GM21529 (cell line): ENCODE measurements around the gene OR52M1.
"Not testable (repeated sequence)": the region's sequence is repeated elsewhere in the genome, so short reads cannot be mapped to it uniquely, and the experiment has no call there.

Source experiments
- ATAC-seq: cut with Tn5 transposase; IDR thresholded peaks from one replicate; pipeline ENCODE4 v1.9.1; 2021; ENCODE audit not compliant: unreplicated experiment

The OR52M1 gene, protein sequence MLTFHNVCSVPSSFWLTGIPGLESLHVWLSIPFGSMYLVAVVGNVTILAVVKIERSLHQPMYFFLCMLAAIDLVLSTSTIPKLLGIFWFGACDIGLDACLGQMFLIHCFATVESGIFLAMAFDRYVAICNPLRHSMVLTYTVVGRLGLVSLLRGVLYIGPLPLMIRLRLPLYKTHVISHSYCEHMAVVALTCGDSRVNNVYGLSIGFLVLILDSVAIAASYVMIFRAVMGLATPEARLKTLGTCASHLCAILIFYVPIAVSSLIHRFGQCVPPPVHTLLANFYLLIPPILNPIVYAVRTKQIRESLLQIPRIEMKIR

GRCh38 chr11:4544891-4545290 is at the start of gene OR52M1:
Gene OR52M1, plus strand, starts transcription at chr11:4545191. Its CDS starts 0 bp downstream, at chr11:4545191.
- ATAC-seq = no peak

GRCh38 chr11:4495487-4495886 is 49.5 kb upstream of the OR52M1 start:
- ATAC-seq = no peak

DNA sequence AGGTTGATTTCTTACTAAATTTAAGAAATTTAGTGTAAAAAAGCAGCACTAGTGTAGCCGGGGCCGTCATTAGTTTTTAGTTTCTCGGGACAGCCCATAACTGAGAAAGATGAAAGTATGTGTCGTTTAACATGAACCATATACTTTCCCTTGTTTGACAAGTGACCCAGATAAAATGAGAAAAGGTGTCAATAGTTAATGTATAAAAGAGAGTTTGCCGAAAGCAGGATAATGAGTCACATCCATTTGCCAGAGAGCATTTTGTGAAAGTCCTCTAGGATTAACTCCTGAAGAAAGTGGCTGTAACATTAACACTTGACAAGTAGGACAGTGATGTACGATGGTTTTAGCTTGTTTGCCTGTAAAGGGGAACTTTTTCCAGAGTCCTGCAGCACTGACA is 49.0 kb upstream of the OR52M1 start:
- no peak for ATAC-seq

DNA sequence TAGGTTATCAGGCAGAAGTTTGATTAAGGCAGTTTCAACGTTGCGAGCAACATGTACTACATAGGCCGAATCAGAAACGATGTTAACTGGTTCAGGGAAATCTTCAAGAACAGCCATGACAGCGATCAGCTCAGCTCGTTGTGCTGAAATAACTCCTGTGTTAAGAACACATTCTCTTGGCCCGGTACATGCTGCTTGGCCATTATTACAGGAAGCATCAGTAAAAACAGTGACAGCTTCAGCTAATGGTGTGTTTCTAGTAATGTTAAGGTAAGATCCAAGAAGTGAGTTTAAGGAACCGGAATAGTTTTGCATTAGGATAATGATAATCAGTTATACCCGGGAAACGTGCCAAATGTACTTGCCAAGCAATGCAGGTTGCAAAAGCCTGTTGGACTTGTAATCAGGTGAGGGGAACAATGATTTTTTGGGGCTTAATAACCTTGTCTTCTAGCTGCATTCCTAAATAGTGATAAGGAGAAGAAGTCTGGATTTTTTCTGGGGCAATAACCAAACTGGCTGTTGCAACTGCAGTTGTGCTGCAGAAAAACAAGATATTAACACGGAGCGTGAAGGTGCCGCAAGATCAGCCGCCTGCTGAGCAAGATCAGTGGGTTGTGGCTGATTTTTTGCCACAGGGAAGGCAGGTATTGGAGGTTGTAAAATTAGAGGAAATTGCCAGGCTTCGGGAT is 48.3 kb upstream of the OR52M1 start:
- ATAC-seq = no peak

DNA sequence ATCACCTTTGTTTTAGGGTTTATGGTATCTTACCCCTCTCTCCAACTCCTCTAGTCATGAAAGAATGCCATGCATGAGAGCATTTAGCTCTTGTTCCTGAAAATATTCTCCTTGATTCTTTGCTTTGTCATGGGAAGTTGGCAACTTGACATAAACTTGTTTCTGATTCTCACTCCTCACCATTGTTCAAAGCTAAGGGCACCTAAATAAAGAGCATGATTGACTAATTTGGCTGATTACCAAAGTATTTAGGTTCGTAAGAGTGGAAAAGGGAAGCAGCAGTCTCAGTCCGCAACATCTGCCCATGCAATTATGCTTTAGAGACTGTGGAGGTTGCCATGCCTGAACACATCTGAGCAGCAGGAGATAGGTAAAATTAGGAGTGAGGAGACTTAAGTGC is 36.1 kb upstream of the OR52M1 start:
- no peak for ATAC-seq

DNA sequence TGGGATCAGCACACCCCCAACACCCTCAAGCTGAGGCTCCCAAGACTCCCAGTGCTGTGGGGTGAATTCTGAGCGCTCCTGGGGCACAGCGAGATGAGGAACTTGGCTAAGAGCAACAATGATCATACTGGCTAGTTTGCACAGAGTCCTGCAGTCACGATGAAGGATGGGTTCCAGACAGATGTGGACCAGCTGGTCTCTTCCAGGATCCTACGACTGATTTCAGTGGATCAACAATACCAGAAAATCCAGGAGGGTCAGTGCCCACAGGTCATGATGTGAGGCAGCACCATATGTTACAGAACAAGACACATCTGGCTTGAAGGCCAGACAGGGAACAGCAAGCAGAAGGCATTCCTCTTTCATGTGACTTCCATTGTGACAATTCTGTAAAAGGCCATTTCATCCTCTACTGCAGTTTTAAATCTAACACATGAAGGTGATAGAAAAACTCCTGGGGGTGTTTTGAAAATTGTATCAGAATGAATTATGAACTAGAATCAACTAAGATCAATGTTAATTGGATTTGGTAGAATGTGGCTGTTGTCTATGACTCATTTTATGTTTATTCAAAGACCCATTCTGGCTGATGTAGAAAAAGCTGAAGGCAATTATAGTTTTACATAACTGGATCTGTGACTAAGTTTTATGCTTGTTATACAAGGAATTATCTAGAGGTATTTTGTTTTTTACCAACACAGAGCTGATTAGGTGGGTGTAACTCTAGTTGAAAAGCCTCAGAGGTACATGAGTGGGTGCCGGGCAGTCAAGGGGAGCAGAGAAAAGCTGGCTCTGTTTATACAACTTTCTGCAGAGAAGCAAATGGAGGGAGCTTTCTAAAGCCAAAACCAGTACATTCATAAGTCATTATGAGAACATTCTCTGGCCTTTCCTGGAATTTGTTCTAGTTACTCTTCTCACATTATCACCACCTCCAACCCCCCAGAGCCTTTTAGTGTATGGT is 33.4 kb upstream of the OR52M1 start:
- ATAC-seq = no peak

DNA sequence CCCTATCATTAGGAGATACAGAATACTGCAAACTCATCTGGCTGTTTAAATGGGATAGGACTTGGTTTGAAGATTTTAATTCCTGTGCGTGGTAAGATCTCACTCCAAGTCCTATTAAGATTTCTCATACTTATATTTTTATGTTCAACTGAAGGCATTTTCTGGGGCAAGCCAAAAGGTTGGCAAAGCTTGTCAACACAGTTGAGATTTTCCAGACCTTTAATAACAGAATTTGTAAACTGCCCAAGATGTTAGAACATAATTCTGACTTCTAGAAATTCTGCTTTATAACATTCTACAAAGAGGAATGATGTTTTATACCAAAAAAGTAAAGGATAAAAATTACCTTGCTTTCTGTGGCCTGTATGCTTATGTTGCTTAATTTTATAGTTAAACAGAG is 30.8 kb upstream of the OR52M1 start:
- no peak for ATAC-seq

DNA sequence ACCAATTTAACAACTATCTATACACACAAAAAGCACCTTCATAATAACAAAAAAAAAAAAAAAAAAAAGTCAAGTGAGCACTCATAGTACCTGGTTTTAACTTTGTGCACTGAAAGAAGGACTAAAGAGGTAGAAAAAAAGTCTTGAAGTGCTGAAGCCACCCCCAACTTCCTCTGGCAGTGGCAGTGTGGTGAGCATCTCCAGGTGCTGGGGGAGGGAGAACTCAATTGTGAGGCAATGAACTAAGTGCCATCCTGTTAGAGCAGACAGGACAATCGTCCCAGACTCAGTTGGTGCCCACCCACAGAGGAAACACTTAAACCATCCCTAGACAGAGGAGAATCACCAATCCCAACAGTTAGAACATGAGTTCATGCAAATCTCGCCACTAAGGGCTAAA is 22.7 kb upstream of the OR52M1 start:
- no peak for ATAC-seq

DNA sequence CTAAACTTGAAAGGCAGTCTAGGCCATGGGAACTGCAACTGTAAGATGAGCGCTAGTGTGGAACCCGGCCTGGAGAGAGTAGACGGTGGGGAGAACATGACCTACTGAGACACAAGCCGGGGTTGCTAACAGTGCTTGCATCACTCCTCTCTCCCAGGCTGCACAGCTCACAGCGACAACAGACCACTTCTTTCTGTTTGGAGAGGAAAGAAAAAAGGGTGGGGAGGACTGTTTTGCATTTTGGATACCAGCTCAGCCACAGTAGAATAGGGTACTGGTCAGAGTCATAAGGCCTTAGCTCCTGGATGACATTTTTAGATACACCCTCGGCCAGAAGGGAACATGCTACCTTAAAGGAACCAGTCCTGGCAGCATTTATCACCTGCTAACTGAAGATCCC is 22.2 kb upstream of the OR52M1 start:
- no peak for ATAC-seq

DNA sequence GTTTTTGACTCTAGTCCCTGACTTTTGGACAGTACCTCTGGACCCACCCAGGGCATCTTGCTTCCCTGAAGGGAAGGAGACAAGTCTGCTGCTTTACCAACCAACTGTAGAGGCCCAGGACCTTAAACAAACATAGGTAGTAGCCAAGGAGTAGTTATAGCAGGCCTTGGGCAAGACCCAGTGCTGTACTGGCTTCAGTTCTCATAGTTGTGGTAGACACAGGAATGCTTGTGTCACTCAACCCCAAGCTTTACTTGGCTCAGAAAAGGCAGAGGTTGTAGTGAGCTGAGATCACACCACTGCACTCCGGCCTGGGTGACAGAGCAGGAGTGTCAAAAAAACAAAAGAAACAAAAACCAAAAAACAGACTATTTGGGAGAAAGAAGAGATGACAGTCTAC is 21.3 kb upstream of the OR52M1 start:
- ATAC-seq = no peak

GRCh38 chr11:4527926-4528325 is 17.1 kb upstream of the OR52M1 start:
- no peak for ATAC-seq

DNA sequence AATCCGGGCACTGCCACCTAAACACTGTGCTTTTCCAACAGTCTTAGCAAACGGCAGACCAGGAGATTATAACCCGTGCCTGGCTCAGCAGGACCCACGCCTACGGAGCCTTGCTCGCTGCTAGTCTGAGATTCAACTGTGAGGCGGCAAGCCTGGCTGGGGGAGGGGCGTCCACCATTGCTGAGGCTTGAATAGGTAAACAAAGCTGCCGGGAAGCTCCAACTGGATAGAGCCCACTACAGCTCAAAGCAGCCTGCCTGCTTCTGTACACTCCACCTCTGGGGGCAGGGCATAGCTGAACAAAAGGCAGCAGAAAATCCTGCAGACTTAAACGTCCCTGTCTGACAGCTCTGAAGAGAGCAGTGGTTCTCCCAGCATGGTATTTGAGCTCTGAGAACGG is 13.3 kb upstream of the OR52M1 start:
- not testable (repeated sequence) for ATAC-seq

- no peak for ATAC-seq
Measured at GRCh38 chr11:4539603-4540219, 5.3 kb upstream of the OR52M1 start.

- no peak for ATAC-seq
Measured at GRCh38 chr11:4541071-4541470, 3.9 kb upstream of the OR52M1 start.

GRCh38 chr11:4543561-4543960 is 1.4 kb upstream of the OR52M1 start:
- ATAC-seq = no peak

DNA sequence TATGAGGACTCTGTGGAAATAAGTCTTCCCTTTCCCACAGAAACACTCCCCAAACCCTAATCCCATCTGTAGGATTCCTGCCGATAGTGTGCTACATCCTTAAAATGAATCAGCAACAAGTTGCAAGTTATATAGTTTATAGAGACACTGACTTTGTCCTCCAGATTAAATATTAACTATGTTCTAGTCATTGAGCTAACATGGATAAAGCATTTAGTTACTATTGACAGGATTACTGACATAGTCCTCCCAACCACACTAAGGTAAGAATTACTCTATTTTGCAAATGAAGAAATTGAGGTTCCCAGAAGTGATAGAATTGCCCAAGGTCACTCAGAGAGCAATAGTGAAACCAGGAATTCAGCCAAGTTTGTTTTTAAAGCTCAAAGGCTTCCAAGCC is 1.9 kb downstream of the OR52M1 start:
- ATAC-seq = no peak

GRCh38 chr11:4547416-4547815 is 2.4 kb downstream of the OR52M1 start:
- ATAC-seq = no peak

GRCh38 chr11:4551346-4551979 is 6.5 kb downstream of the OR52M1 start:
- ATAC-seq = no peak

DNA sequence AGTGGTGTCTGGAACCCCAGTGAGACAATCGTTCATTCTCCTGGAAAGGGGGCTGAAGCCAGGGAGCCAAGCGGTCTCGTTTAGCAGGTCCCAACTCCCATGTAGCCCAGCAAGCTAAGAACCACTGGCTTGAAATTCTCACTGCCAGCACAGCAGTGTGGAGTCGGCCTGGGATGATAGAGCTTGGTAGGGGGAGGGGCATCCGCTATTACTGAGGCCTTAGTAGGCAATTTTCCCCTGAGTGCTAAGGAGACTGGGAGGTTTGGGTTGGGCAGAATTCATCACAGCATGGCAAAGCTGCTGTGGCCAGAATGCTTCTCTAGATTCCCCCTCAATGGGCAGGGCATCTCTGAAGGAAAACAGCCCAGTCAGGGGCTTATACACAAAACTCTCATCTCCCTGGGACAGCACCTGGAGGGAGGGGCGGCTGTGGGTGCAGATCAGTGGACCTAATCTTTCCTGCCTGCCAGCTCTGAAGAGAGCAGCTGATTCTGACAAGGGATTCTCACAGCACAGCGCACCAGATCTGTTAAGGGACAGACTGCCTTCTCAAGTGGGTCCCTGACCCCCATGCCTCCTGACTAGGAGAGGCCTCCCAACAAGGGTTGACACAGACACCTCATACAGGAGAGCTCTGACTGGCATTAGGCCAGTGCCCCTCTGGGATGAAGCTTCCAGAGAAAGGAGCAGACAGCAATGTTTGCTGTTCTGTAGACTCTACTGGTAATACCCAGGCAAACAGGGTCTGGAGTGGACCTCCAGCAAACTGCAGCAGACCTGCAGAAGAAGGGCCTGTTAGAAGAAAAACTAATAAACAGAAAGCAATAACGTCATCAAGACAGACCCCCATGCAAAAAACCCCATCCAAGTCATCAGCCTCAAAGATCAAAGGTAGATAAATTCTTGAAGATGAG is 14.8 kb downstream of the OR52M1 start:
- no peak for ATAC-seq

- ATAC-seq = no peak
Measured at GRCh38 chr11:4560467-4560866, 15.5 kb downstream of the OR52M1 start.
